GM18505 (cell line): ENCODE results near the gene CHCHD1.

Experiments used
- ATAC-seq: cut with Tn5 transposase; IDR thresholded peaks from one replicate; pipeline ENCODE4 v1.9.1; 2021; ENCODE audit not compliant: unreplicated experiment
- POLR2A ChIP-seq: IDR thresholded peaks from 4 replicates; pipeline ENCODE4 v1.6.1; 2011; ENCODE audit warnings: borderline replicate concordance; ENCODE audit not compliant: insufficient read depth, insufficient read length; ENCODE audit errors: extremely low read depth

The CHCHD1 gene

GRCh38 chr10:73802276-73802991 is 20.6 kb downstream of the CHCHD1 start:
- ATAC-seq = no peak
- TF ChIP-seq POLR2A = no peak

DNA sequence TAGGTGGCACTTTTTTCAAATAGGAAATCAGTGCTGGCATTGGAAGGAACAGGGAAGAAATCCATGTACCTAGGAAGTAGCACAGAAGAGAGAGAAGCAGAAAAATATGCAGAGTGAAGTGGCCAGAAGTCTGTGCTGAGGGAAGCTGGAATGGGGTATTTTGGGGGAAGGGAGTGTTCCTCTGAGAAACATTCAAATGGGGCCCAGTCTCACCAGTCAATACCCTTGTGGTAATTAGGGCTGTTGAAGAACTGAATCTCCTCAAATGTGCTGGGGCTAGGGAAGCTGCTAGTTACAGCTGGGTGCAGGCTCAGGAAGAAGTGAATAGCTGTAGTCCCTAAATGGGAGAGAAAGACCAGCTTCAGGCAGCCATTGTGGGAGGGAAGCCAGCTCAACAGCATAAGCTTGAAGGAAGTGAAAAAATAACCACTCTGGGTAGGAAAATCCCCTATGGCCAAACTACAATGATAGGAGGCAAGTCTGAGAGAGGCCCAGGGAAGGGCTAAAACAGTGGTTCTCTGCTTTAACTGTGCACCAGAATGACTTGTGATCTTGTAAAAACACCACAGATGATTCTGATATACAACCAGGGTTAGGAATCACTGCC is 21.9 kb downstream of the CHCHD1 start:
- ATAC-seq = no peak
- TF ChIP-seq POLR2A = no peak

DNA sequence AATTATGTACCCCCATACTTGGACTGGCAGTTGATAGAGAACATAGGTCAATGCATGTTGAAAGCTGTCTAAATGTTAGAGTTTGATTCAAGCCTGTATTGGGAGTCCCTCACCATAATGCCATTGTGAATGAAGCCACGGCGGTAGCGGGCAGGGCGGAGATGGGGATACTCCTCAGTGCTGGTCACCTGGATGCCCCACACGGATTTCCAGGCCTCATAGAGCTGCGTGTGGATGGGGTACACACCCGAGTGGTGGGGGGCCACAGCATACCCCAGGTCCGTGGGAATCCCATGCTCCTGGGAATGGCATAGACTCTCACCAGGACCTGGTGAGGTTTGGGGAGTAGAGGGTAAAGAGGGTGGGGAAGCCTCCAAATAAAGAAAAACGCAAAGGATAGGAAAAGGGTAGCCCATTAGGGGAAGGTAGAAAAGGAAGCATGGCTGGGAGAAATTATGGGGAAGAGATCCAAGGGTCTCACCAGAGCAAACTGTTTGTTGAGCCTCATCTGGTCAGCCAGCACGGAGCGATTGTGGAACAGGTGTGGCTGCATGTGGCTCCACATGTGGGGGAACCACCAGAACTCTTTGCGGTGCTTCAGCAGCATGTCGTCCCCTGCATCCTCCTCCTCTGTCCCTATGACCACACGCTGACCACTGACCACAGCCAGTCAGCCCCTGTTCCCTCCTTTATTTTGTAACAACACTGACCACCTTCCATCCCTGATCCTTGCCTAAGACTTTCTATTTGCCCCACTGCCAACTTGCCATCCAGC is 24.5 kb downstream of the CHCHD1 start:
- no peak for ATAC-seq
- TF ChIP-seq POLR2A = no peak

DNA sequence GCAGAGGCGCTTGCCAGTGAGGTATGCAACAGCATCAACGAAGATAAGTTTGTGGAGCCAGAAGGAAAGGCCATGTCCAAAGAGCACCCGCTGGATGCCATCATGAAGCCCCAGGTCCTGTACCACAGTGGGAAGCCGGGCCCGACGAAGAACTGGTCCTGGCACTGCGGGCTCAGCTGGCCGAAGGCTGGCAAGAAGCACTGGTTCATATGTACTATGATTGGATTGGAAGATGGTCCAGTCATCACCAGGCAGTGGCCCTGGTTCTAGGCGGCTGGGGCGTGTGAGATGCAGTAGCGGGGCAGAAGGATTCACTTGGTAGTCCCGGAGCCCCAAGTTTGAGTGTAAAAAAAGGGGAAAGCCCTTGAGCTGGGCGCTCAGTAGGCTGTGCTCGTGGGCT is 25.6 kb downstream of the CHCHD1 start:
- ATAC-seq = no peak
- no peak for TF ChIP-seq POLR2A

GRCh38 chr10:73808021-73808815 is 26.4 kb downstream of the CHCHD1 start:
- ATAC-seq = no peak
- TF ChIP-seq POLR2A = no peak

GRCh38 chr10:73809061-73809818 is 27.4 kb downstream of the CHCHD1 start:
- no peak for TF ChIP-seq POLR2A
- no peak for ATAC-seq

DNA sequence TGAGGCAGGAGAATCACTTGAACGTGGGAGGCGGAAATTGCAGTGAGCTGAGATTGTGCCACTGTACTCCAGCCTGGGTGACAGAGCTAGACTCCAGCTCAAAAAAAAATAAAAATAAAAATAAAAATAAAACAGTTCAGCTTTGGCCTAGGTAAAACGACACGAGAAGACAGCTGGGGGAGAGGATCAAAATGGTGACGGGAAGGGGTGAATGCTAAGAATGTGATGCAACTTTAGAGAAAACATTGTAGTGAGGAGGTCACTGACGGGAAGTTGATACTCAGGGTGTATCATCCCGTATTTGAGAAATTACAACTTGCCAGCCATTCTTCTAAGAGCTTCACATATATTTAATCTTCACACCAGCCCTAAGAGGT is 28.5 kb downstream of the CHCHD1 start:
- ATAC-seq = no peak
- no peak for TF ChIP-seq POLR2A

DNA sequence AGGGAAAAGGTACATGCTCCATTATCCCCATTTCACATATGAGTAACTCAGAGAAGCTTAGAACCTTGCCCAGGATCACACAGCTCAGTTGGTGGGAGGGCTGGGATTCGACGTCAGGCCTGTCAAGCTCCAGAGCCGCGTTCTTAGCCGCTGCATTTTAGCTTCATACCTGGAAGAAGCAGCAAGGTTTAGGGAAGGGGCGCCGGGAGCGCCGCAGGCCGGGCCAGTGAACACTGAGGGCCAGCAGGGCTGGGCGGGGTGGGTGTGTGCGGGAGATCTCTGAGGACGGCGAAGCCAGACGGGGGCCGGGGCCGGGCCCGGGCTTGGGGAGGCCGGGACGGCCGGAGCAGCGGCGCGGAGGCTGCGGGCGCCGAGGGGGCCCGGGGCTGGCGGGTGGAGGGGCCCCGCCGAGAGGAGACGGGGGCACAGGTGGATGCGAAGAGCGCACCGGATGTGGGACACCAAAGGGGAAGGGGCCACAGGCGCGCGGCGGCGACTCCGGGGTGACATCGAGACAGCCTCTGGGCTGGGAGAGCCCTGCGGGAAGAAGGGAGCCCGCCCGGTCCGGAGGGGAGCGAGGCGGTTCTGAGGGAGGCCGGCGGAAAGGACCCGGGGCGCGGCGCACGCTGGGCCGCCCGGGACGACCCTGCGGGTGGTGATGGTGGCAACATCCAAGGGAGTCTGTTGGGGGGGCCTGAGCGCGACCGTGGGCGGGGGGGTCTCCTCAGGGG is 29.1 kb downstream of the CHCHD1 start:
- no peak for TF ChIP-seq POLR2A
- peak; percentile 24 for ATAC-seq

DNA sequence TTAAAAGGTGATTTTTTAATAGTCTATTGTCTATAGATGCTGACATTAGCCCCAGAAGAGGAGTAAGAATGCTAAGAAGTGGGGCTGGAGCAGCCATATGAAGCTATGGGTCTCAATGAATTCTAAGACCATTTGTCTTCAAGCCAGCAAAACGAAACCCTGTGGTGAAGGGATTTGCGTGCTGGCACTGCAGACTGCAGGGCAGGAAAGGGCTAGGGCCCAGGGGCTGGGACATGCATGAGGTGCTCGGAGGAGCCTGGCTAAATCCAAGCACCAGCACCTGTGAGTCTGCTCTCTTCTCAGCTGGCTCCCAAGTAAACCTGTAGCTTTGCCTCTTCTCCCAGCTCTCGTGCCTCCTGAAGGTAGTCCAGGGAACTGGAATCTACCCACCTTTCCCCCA is 30.8 kb downstream of the CHCHD1 start:
- TF ChIP-seq POLR2A = no peak
- no peak for ATAC-seq

DNA sequence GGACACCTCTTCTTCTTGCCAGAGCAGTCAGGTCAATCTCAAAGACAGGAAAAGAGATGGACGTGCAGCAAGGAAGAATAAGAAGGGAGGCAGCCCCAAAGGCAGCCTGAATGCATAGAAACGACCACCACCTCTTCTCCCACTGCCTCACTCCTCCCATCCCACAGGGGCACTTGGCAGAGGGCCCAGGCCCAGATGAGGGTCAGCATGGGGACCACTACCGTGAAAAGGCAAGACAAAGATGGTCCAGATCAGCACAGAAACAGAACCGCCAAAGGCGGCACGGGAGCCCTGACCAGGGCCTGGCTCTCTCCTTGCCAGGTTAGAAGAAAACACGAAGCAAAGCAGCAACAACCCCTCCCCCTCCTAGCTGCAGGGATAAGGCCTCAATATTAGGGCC is 31.5 kb downstream of the CHCHD1 start:
- no peak for TF ChIP-seq POLR2A
- ATAC-seq = no peak

DNA sequence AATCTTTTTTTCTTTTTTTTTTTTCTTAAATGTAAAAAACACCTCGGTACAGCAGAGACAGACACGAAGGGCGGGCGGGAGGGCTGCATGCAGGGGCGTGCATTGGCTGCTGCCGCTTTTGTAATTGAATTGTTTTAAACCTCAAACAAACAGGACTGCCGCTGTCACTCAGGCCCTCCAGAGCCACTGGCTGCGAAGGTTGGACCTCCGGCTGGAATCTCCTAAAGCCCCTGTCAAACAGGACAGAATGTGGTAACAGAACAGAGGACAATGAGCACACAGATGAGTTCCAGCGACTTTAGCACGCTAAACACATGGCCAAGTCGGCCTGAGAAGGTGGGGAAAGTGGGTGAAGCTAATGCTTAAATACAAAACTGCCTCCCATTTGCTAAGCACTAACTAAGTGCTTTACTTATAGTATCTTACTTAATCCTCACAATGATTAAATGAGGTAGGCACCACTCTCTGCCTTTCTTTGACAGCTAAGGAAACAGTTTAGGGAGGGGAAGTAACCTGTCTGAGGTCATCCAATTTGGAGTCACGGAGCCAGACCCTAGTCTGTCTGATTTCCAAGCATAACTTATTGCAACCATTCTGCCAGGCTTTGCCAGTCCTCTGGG is 32.5 kb downstream of the CHCHD1 start:
- no peak for TF ChIP-seq POLR2A
- no peak for ATAC-seq

DNA sequence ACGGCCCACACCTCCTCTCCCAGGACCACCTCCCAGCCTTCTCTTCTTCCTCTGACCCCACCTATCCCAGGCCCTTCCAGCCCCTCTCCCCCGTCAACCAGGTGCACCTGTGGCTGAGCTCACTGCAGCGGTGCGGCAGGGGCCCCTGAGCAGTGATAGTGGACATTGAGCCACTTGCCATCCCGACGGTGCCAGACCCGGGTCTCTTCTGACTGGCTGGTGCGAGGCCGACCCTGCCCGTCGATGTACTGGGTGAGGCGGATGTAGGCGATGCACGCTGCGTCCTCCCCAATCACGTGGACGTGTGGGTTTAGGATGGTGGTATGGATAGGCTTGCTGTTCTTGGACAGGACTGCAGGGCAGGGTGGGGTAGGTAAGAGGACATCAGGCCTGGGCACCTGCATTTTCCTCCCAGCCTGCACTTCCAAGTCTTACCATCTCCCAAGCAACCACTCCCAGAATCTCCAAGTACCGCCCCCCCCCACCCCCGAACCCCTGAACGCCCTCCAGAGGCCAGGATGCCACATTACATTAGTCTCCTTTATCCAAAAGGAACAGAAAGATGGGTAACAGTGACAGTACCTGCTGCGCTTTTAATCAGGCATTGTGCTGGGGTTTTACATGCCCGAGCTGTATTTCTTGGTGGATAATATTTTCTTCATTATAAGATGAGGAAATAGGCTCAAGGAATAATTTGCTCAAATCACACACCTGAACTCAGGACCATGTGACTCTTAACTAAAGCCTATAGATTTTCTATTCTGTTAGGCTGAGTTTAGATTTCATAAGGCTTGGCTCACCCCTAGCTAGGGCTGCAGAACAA is 33.3 kb downstream of the CHCHD1 start:
- TF ChIP-seq POLR2A = no peak

GRCh38 chr10:73815719-73816030 is 33.8 kb downstream of the CHCHD1 start:
- no peak for ATAC-seq
- no peak for TF ChIP-seq POLR2A

More for the DNA sequence above, 33.3 kb downstream of the CHCHD1 start:
- ATAC-seq = no peak
